ENCODE measurements around the gene CPNE5.
"Not testable (repeated sequence)": the region's sequence is repeated elsewhere in the genome, so short reads cannot be mapped to it uniquely, and the experiment has no call there.

CPNE5 gene

GRCh38 chr6:36822506-36823269 is 16.6 kb downstream of the CPNE5 start:
- Histone ChIP-seq H3K9ac (ENCODE audit: low read length) (no peak overlapping the region), H3K27me3 (ENCODE audit: control insufficient read depth, insufficient read depth, low read length) (no peaks in the 10 kb centered on the region), H3K4me1 (ENCODE audit: control insufficient read depth, insufficient read depth, low read length) (peaks cover 18% of the 10 kb centered on the region), H3K36me3 (ENCODE audit: control insufficient read depth, insufficient read depth, low read length) (no peaks in the 10 kb centered on the region), H3K27ac (ENCODE audit: low read depth, low read length) (no peak overlapping the region), H3K9me3 (ENCODE audit: control insufficient read depth, insufficient read depth, low read depth, low read length) (no peaks in the 10 kb centered on the region), H3K4me3 (ENCODE audit: low read depth, low read length) (no peak overlapping the region)

- Histone ChIP-seq H3K9ac (ENCODE audit: low read length) (no peak overlapping the region), H3K9me3 (ENCODE audit: control insufficient read depth, insufficient read depth, low read depth, low read length) (no peaks in the 10 kb centered on the region), H3K27ac (ENCODE audit: low read depth, low read length) (no peak overlapping the region), H3K36me3 (ENCODE audit: control insufficient read depth, insufficient read depth, low read length) (no peaks in the 10 kb centered on the region), H3K27me3 (ENCODE audit: control insufficient read depth, insufficient read depth, low read length) (no peaks in the 10 kb centered on the region), H3K4me3 (ENCODE audit: low read depth, low read length) (no peak overlapping the region), H3K4me1 (ENCODE audit: control insufficient read depth, insufficient read depth, low read length) (peaks cover 18% of the 10 kb centered on the region)
Observed at GRCh38 chr6:36821581-36822335, 17.5 kb downstream of the CPNE5 start.

- no peak overlapping the region for H3K4me3 ChIP-seq (ENCODE audit: low read depth, low read length)
- H3K27me3 ChIP-seq (ENCODE audit: control insufficient read depth, insufficient read depth, low read length): no peaks in the 10 kb centered on the region
- H3K36me3 ChIP-seq (ENCODE audit: control insufficient read depth, insufficient read depth, low read length): no peaks in the 10 kb centered on the region
- no peak overlapping the region for H3K27ac ChIP-seq (ENCODE audit: low read depth, low read length)
- H3K4me1 ChIP-seq (ENCODE audit: control insufficient read depth, insufficient read depth, low read length): peaks cover 18% of the 10 kb centered on the region
- no peaks in the 10 kb centered on the region for H3K9me3 ChIP-seq (ENCODE audit: control insufficient read depth, insufficient read depth, low read depth, low read length)
- no peak overlapping the region for H3K9ac ChIP-seq (ENCODE audit: low read length)
Observed at GRCh38 chr6:36820700-36821580, 18.3 kb downstream of the CPNE5 start.

GRCh38 chr6:36818756-36819155 is 20.5 kb downstream of the CPNE5 start:
- Histone ChIP-seq H3K9me3 (ENCODE audit: control insufficient read depth, insufficient read depth, low read depth, low read length) (no peaks in the 10 kb centered on the region), H3K27ac (ENCODE audit: low read depth, low read length) (no peak overlapping the region), H3K9ac (ENCODE audit: low read length) (no peak overlapping the region), H3K4me3 (ENCODE audit: low read depth, low read length) (no peak overlapping the region), H3K4me1 (ENCODE audit: control insufficient read depth, insufficient read depth, low read length) (peaks cover 18% of the 10 kb centered on the region), H3K27me3 (ENCODE audit: control insufficient read depth, insufficient read depth, low read length) (no peaks in the 10 kb centered on the region), H3K36me3 (ENCODE audit: control insufficient read depth, insufficient read depth, low read length) (no peaks in the 10 kb centered on the region)

GRCh38 chr6:36817847-36818246 is 21.4 kb downstream of the CPNE5 start:
- H3K27me3 ChIP-seq (ENCODE audit: control insufficient read depth, insufficient read depth, low read length): no peaks in the 10 kb centered on the region
- no peak overlapping the region for H3K9ac ChIP-seq (ENCODE audit: low read length)
- H3K4me3 ChIP-seq (ENCODE audit: low read depth, low read length): no peak overlapping the region
- no peaks in the 10 kb centered on the region for H3K36me3 ChIP-seq (ENCODE audit: control insufficient read depth, insufficient read depth, low read length)
- no peaks in the 10 kb centered on the region for H3K9me3 ChIP-seq (ENCODE audit: control insufficient read depth, insufficient read depth, low read depth, low read length)
- peaks cover 18% of the 10 kb centered on the region for H3K4me1 ChIP-seq (ENCODE audit: control insufficient read depth, insufficient read depth, low read length)
- H3K27ac ChIP-seq (ENCODE audit: low read depth, low read length): no peak overlapping the region

GRCh38 chr6:36817176-36817817 is 21.9 kb downstream of the CPNE5 start:
- H3K36me3 ChIP-seq (ENCODE audit: control insufficient read depth, insufficient read depth, low read length): no peaks in the 10 kb centered on the region
- no peaks in the 10 kb centered on the region for H3K9me3 ChIP-seq (ENCODE audit: control insufficient read depth, insufficient read depth, low read depth, low read length)
- peaks cover 18% of the 10 kb centered on the region for H3K4me1 ChIP-seq (ENCODE audit: control insufficient read depth, insufficient read depth, low read length)
- H3K9ac ChIP-seq (ENCODE audit: low read length): no peak overlapping the region
- no peak overlapping the region for H3K4me3 ChIP-seq (ENCODE audit: low read depth, low read length)
- no peak overlapping the region for H3K27ac ChIP-seq (ENCODE audit: low read depth, low read length)
- H3K27me3 ChIP-seq (ENCODE audit: control insufficient read depth, insufficient read depth, low read length): no peaks in the 10 kb centered on the region

- Histone ChIP-seq H3K27ac (ENCODE audit: low read depth, low read length) (no peak overlapping the region), H3K36me3 (ENCODE audit: control insufficient read depth, insufficient read depth, low read length) (no peaks in the 10 kb centered on the region), H3K4me3 (ENCODE audit: low read depth, low read length) (no peak overlapping the region), H3K9ac (ENCODE audit: low read length) (no peak overlapping the region), H3K4me1 (ENCODE audit: control insufficient read depth, insufficient read depth, low read length) (peaks cover 12% of the 10 kb centered on the region; the same call in 1 of the 2 replicates), H3K27me3 (ENCODE audit: control insufficient read depth, insufficient read depth, low read length) (no peaks in the 10 kb centered on the region), H3K9me3 (ENCODE audit: control insufficient read depth, insufficient read depth, low read depth, low read length) (no peaks in the 10 kb centered on the region)
Observed at GRCh38 chr6:36815962-36816735, 23.1 kb downstream of the CPNE5 start.

- H3K4me1 ChIP-seq (ENCODE audit: control insufficient read depth, insufficient read depth, low read length): peaks cover 8% of the 10 kb centered on the region; the same call in 1 of the 2 replicates
- no peaks in the 10 kb centered on the region for H3K36me3 ChIP-seq (ENCODE audit: control insufficient read depth, insufficient read depth, low read length)
- H3K4me3 ChIP-seq (ENCODE audit: low read depth, low read length): no peak overlapping the region
- H3K27me3 ChIP-seq (ENCODE audit: control insufficient read depth, insufficient read depth, low read length): no peaks in the 10 kb centered on the region
- no peak overlapping the region for H3K27ac ChIP-seq (ENCODE audit: low read depth, low read length)
- H3K9me3 ChIP-seq (ENCODE audit: control insufficient read depth, insufficient read depth, low read depth, low read length): no peaks in the 10 kb centered on the region
- H3K9ac ChIP-seq (ENCODE audit: low read length): no peak overlapping the region
Observed at GRCh38 chr6:36814249-36814648, 25.0 kb downstream of the CPNE5 start.

- no peak overlapping the region for H3K4me3 ChIP-seq (ENCODE audit: low read depth, low read length)
Observed at GRCh38 chr6:36813526-36813925, 25.7 kb downstream of the CPNE5 start.

GRCh38 chr6:36813047-36813446 is 26.2 kb downstream of the CPNE5 start:
- H3K4me3 ChIP-seq (ENCODE audit: low read depth, low read length); H3K9ac ChIP-seq (ENCODE audit: low read length); H3K27ac ChIP-seq (ENCODE audit: low read depth, low read length); H3K9me3 ChIP-seq (ENCODE audit: control insufficient read depth, insufficient read depth, low read depth, low read length); H3K4me1 ChIP-seq (ENCODE audit: control insufficient read depth, insufficient read depth, low read length); H3K27me3 ChIP-seq (ENCODE audit: control insufficient read depth, insufficient read depth, low read length); H3K36me3 ChIP-seq (ENCODE audit: control insufficient read depth, insufficient read depth, low read length): not testable (repeated sequence)

More at GRCh38 chr6:36813526-36813925, 25.7 kb downstream of the CPNE5 start:
- Histone ChIP-seq H3K4me1 (ENCODE audit: control insufficient read depth, insufficient read depth, low read length) (peaks cover 8% of the 10 kb centered on the region; the same call in 1 of the 2 replicates), H3K9ac (ENCODE audit: low read length) (no peak overlapping the region), H3K9me3 (ENCODE audit: control insufficient read depth, insufficient read depth, low read depth, low read length) (no peaks in the 10 kb centered on the region), H3K27ac (ENCODE audit: low read depth, low read length) (no peak overlapping the region), H3K36me3 (ENCODE audit: control insufficient read depth, insufficient read depth, low read length) (no peaks in the 10 kb centered on the region), H3K27me3 (ENCODE audit: control insufficient read depth, insufficient read depth, low read length) (no peaks in the 10 kb centered on the region)
